GM18526 (cell line): Measurements from ENCODE around the gene KRTAP10-2.

Experiments used
- POLR2A ChIP-seq: IDR thresholded peaks from 3 replicates; pipeline ENCODE4 v1.6.1; 2011; ENCODE audit not compliant: insufficient read length; ENCODE audit errors: extremely low read depth

Gene KRTAP10-2

DNA sequence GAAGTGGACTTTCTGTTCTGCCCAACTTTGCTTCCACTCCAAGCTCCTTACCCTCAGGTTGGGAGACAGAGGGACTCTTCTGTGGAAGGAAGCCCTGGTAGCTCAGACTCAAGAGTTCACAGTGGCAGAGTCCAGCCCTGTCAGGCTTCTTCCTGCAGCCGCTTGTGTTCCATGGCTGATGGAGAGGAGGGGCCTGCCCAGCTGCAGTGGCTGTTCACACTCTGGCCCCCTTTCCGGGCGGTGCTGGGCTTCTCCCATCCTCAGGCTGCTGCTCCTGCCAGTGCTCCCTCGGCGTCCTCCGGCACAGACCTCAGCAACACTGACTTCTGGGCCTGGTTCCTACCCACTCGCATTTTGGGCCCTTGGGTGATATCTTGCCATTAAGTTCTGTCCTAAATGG lies 15.3 kb downstream of the KRTAP10-2 start:
- no peak for TF ChIP-seq POLR2A

DNA sequence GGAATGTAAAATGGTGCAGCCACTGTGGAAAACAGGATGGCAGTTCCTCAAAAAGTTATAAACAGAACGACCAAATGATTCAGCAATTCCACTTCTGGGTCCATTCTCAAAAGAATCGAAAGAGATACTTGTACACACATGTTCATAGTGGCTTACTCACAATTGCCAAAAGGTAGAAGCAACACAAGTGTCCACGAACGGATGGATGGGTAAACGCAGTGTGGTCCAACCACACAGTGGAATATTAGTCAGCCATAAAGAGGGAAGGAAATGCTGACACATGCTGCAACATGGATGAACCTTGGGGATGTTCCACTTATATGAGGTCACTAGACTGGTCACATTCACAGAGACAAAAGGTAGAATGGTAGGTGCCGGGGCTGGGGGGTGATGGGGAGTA lies 16.6 kb downstream of the KRTAP10-2 start:
- no peak for TF ChIP-seq POLR2A

DNA sequence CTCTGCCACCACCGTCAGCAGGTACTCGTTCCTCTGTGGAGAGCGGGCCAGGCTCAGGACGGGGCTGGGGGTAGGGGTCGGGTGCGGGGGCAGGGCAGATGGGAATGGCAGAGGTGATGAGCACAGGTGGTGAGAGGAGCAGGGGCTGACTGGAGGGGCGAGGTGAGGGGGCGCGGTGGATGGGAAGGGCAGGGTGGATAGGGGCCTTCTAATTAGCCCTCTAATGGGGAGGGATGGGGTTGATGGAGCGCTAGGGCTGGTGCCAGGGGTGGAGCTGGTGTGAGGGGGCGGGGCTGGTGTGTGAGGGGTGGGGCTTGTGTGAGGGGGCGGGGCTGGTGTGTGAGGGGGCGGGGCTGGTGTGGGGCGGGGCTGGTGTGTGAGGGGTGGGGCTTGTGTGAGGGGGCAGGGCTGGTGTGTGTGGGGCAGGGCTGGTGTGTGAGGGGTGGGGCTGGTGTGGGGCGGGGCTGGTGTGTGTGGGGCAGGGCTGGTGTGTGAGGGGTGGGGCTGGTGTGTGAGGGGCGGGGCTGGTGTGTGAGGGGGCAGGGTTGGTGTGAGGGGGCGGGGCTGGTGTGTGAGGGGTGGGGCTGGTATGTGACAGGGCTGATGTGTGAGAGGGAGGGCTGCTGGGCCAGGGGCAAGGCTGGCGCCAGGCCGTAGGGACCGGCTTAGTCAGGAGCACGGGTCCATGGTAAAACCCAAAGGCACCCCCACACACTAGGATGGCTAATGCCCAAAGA lies 17.2 kb downstream of the KRTAP10-2 start:
- TF ChIP-seq POLR2A: no peak

DNA sequence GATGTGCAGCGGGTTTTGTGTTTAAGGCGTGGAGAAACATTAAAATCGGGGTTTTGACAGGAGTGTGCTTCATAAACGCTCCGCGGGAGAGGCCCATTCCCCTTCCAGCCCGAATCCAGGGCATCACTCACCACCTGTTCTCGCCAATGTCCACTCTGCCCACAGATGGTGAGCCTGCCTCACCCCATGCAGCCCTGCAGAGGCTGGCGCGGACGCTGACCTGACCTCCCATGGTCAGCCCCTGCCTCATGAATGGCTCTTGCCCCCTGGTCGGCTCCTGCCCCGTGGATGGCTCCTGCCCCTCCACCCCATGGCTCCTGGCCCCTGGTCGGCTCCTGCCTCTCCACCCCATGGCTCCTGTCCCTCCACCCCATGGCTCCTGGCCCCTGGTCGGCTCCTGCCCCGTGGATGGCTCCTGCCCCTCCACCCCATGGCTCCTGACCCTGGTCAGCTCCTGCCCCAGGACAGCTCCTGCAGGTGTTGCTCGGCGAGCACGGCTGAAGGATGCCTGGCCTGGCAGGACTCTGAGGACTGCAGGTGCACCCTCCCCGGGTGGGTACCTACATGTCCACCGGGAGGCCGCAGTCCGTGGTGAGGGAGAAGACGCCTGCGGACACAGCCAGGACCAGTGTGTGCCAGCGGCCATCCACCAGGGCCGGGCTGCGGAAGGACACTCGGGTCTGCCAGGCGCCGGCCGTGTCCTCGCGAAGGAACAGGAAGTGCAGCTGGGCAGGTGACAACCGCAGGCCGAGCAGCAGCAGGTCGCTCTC lies 18.0 kb downstream of the KRTAP10-2 start:
- TF ChIP-seq POLR2A: no peak

DNA sequence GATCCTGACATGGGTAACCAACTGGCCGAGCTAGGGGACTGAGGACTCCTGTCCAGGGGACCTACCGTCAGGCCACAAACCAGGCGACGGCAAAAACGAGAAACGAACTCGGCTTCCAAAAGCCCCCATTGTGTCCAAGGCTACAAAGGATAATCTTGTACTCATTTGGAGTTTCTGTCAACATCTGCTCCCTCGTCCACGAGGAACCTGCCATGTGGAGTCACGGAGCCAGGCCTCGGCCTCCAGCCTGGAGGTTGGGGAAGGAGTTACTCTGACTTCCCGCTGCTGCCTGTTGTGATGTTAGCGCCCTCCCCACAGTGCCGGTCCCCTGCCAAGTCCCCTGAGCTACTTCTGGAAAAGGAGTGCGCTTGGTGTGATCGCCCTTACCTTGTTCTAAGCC lies 18.6 kb downstream of the KRTAP10-2 start:
- no peak for TF ChIP-seq POLR2A

DNA sequence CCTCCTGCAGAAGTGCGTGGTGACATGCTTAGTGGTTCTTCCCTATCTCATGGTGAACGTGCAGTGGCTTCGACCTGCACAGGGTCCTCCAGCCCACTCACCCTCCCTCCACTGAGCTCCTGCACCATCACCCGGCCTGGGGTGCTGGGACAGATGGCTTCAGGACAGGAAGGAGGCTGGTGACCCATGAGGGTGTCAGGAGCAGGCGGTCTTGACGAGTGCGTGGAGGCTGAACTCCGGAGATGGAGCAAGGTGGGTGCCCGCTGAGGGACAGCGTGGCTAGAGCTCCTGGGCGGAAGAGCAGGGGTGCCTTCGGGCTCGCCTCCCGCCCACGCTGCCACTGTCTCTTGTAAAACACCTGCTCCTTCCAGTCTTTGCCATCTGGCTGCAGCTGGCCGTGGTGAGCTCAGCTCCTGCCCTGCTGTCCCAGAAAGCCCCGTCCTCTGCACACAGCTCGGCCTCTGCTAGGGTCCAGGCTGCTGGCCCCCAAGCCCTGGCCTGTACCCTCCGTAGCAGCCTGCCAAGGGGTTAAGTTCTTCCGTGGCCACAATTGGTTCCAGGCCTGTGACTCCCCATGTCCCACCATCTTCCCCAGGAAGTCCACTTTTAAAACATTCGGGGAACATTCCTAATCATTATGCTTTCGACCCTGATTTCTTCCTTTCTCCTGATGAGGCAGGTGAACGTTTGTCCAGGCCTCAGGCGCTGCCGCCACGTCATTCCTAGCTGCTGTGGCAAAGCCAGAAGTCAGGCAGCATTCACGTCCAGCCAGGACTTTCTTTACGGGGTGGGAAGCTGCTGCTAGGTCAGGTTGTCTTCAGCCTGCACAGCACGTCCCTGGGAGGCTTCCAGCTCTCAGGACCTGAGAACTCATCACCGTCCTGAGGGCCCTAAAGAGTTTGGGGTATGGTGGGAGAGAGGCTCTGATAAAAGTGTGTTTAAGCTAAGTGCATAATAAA lies 19.4 kb downstream of the KRTAP10-2 start:
- TF ChIP-seq POLR2A: no peak

DNA sequence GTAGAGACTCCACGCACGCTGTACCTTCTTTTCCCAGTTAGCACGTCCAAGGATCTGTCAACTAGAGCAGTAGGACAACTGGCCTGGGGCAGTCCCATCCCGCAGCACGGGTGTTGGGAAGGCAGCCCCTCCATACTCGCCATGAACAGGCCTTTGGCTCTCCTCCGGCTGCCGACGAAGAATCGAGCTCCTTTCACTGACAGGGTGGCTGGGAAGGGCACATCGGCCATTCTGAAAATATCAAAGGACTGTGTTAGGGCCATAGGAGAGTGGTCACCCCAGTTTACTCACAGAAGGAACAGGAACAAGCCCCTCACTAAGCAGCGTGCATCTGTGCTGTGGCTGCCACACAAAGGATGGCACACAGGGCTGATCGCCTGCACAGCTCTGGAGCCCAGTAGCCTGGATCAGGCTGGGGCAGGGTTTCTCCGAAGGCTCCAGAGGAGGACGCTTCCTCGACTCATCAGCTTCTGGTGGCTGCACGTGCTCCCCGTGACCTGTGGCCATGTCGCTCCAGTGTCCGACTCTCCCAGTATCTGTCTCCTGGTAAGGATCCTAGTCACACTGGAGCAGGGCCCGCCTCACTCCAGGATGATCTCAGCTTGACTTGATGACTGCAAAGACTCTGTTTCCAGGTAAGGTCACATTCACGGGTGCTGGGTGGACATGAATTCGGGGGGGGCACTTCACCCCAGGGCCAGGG lies 20.3 kb downstream of the KRTAP10-2 start:
- TF ChIP-seq POLR2A: no peak

DNA sequence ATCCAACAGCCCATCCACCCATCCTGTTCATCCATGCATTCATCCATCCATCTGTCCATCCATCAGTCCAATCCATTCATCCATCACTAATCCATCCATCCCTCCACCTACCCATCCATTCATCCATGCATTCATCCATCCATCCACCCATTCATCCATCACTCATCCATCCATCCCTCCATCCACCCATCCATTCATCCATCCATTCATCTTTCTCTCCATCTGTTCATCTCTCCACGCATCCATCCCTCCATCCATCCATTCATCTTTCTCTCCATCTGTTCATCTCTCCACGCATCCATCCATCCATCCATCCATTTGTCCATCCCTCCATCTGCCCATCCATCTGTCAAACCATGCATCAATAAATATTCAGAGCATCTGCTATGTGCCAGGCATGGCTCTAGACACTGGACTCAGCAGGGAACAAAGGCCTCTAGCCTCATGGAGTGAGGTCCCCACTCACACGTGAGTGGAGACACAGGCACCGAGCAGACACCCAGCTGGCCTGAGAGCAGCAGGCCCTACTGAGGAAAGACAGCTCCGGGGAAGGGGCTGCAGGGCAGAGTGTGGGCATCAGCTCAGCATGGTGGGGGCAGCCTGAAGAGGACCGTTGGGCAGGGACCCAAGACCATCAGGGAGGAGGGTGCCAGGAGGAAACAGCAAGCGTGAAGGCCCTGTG lies 20.9 kb downstream of the KRTAP10-2 start:
- no peak for TF ChIP-seq POLR2A

DNA sequence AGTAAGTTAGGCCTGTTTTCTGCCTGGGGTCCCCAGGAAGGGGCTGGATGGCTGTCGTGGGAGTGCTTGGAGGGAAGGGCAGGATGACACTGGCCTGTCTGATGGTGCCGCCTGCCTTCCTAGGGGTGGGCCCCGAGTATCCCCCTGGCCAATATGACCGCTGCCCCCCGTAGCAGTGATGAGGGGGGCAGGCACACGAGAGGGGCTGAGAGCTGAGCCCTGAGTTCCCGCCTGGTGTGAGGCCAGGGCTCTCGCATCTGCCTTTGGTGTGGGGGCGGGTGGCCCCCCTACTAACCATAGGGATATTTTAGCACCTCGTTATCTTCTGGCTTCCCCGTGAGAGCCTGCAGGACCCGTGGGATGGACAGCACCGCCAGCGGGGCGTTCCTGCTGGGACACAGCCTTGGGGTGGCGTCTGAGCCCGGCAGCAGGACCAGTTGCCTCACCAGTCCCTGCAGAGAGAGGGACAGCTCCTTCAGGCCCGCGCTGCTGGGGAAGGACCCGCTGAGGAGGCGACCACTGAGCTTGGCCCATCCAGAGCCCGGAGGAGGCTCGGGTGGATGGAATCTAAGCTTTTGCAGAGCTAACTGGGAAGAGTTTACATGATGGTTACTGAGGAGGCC lies 21.7 kb downstream of the KRTAP10-2 start:
- TF ChIP-seq POLR2A: no peak

DNA sequence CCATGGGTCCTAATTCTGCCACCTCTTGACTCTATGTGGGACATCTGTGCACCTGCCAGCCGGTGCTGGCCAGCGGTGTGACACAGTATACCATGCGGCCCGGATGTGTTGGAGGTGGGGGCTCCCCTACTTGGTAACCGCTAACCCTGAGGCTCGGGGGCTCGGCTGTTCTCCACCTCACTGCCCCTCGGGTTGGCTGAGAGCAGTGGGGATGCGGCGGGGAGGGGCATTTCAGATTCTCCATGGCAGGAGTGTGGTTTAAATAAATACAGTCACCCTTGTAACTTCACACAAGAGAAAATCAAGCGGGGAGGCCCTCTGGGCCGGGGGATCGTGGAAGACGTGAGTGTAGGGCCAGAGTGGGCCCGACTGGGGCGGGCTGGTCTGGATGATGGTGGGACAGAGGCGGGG lies 22.3 kb downstream of the KRTAP10-2 start:
- TF ChIP-seq POLR2A: no peak

DNA sequence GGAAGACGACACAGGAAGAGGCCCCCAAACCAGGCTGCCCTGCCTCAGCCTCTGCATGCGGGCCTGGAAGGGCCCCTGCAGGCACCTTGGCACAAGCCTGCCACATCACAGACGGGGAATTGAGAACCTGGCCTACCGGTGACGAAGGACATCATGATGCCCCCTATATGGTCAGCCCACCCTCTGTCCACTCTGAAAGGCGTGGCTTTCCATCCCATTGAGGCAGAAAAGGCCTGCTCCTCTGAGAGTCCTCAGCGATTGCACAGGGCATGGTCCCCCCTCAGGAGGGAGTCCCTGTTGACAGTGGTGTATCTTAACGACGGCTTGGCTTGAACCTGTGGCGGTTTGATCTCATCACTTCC lies 22.7 kb downstream of the KRTAP10-2 start:
- TF ChIP-seq POLR2A: no peak

DNA sequence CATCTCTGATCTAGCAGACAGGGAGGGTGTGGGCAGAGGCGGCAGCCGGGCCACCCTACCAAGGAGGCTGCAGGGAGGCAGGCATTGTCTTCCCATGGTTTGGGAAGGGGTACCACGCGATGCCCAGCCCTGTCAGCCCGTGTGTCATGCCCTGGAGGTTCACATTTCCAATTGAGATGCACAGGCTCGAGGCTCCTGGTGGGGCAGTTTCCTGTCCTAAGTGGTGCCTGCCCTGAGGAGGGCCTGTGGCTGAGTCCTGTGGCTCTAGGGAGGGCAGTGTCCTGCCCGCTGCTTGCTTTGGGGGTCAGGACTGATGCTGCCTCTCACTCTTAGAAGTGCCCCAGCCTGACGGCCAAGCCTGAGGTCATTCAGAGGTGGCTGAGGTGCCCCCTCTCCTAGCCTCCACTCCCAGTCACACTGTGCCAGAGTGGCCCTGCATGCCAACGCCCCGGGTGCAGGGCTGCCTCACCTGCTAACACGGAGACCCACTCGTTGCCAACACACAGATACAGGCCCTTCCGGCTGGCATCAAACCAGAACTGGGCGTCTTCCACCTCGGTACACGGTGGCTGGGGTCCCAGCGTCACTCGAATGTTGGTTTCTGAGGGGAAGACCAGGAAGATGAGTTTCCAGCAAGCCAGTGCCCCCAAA lies 23.2 kb downstream of the KRTAP10-2 start:
- TF ChIP-seq POLR2A: no peak

DNA sequence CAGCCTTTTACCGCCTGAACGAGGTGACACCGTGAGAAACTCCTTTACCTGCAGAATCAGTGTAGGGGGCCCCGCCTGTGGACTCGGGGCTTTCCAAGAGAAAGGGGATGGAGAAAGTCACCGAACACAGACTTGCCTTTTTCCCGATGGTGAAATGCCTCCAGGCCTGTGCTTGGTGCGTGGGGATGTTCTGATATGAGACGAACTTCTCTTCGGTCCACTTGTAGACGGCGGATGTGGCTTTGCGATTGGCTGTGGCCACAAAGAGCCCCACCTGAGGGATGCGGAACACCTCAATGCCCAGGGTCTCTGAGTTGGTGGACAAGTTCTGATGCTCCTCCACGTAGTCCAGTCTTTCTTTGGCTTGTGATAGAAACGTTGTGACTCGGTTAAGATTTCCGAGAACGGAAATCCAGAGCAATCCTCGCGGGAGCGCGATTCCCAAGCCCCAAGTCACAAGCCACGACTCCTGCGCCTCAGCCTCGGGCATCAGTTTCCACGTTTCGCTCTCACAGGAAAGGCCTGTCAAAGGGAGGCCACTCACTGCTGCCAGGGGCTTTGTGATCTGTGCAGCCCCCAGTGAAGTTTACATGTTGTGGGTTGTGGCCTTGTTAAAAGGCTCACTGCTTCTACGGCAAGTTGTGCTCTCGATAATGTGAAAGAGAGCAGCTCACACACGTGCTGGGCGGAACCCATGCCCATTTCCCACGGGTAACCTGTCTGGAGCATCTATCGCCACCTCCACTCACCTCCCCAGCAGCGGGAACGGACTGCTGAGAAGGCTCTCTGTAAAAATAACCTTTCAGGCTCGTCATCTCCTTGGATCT lies 23.9 kb downstream of the KRTAP10-2 start:
- TF ChIP-seq POLR2A: no peak
